K562 (cell line): ENCODE results near the gene ASPHD1. TPM values are rescaled to one million over a fixed set of nuclear protein-coding genes. Genes with fewer than 3 reads are reported as not detected.
A peak's percentile ranks its signal among the peaks of the same experiment; 100 is the strongest.

Experiments used
- ATAC-seq: fragments of 200-7000 bp; cut with Tn5 transposase; 3 replicates; pipeline ENCODE4 v1.9.1; 2020; ENCODE audit warnings: moderate library complexity
- BruUV-seq: library from RNA; stranded (reverse); fragments of 400-500 nt; replicated peaks from 2 replicates; lab custom pipeline; 2021; lab: Mats Ljungman, UMichigan
- CTCF ChIA-PET: fragments of 300-600 bp; formaldehyde crosslinking; extraction: SDS; loops from one replicate; lab custom pipeline; 2021; ENCODE audit warnings: low intra/inter-chr PET ratio; lab: Yijun Ruan, JAX
- POLR2A ChIA-PET: fragments of 300-600, 350-650 bp; sonication (Branson Sonifier 250); formaldehyde crosslinking; extraction: SDS; loops from one replicate; lab custom pipeline; 2021; ENCODE audit warnings: antibody characterized with exemption, inconsistent platforms; lab: Yijun Ruan, JAX
- DNase-seq, 4 experiments: peaks; one replicate each; pipeline versions ENCODE4 v3.0.0 to v3.0.0-alpha.2; 2011 to 2018; ENCODE audit warnings: low spot score in 3 of 4, mixed read lengths in 3 of 4; ENCODE audit errors: extremely low read depth in 1 of 4
- FAIRE-seq: peaks from 2 replicates; lab custom pipeline; 2011; peaks lifted over from hg19 to GRCh38; lab: Jason Lieb, UNC
- H2AFZ ChIP-seq: 2 replicates; pipeline ENCODE4 v1.6.0; 2011; ENCODE audit warnings: low read depth, low read length, control low read depth, inconsistent platforms
- H3K27ac ChIP-seq: fragments of 200-600 bp; 3 replicates; pipeline ENCODE4 v1.8.0; 2011; ENCODE audit warnings: low read depth, mild to moderate bottlenecking, control low read depth, inconsistent platforms, low read length, moderate library complexity, mixed read lengths; ENCODE audit errors: extremely low read depth
- H3K27me3 ChIP-seq, 2 experiments: fragments of 300-600 bp in 1 of 2; 2 replicates in 1 of 2; 3 replicates in 1 of 2; pipeline versions ENCODE4 v1.6.0 to v1.8.0; 2011; ENCODE audit warnings: inconsistent platforms in 2 of 2, low read length in 2 of 2, mild to moderate bottlenecking in 1 of 2, mixed read lengths in 1 of 2, moderate library complexity in 1 of 2; ENCODE audit not compliant: control insufficient read depth in 2 of 2, insufficient read depth in 2 of 2
- H3K36me3 ChIP-seq: fragments of 300-600 bp; 3 replicates; pipeline ENCODE4 v1.8.0; 2011; ENCODE audit warnings: mild to moderate bottlenecking, low read length, inconsistent platforms; ENCODE audit not compliant: control insufficient read depth, insufficient read depth
- H3K4me1 ChIP-seq, 2 experiments: fragments of 200-600 bp in 1 of 2; replicated peaks in 1 of 2; 2 replicates in 1 of 2; 3 replicates in 1 of 2; pipeline versions ENCODE4 v1.5.1 to v1.8.0; 2011; ENCODE audit warnings: inconsistent platforms in 2 of 2, low read length in 2 of 2, mild to moderate bottlenecking in 1 of 2, mixed read lengths in 1 of 2, moderate library complexity in 1 of 2; ENCODE audit not compliant: control insufficient read depth in 2 of 2, insufficient read depth in 2 of 2
- H3K4me2 ChIP-seq: 2 replicates; pipeline ENCODE4 v1.6.1; 2011; ENCODE audit warnings: low read length, control low read depth, inconsistent platforms, mixed read lengths; ENCODE audit not compliant: insufficient read depth
- H3K4me3 ChIP-seq: fragments of 200-600 bp; sonication (generic), shearing (Covaris generic); 2 replicates; pipeline ENCODE4 v1.5.1; 2016; ENCODE audit warnings: control low read depth, inconsistent platforms
- H3K79me2 ChIP-seq: fragments of 200-600 bp; 3 replicates; pipeline ENCODE4 v1.8.0; 2011; ENCODE audit warnings: low read length, inconsistent platforms; ENCODE audit not compliant: control insufficient read depth, insufficient read depth
- H3K9ac ChIP-seq, 2 experiments: 2 replicates each; pipeline versions ENCODE4 v1.6.0 to v1.6.1; 2011; ENCODE audit warnings: low read depth in 2 of 2, low read length in 2 of 2, control low read depth in 1 of 2, inconsistent platforms in 1 of 2, mild to moderate bottlenecking in 1 of 2, mixed read lengths in 1 of 2; ENCODE audit not compliant: insufficient read depth in 1 of 2
- H3K9me1 ChIP-seq: one replicate; pipeline ENCODE4 v1.6.0; 2011; ENCODE audit warnings: inconsistent platforms, mild to moderate bottlenecking, low read length, moderate library complexity; ENCODE audit not compliant: control insufficient read depth, insufficient read depth
- H3K9me3 ChIP-seq: replicated peaks from 2 replicates; pipeline ENCODE4 v1.5.1; 2011; ENCODE audit warnings: low read depth, low read length, inconsistent platforms; ENCODE audit not compliant: control insufficient read depth, insufficient read depth
- H4K20me1 ChIP-seq: replicated peaks from 2 replicates; pipeline ENCODE4 v1.6.1; 2011; ENCODE audit warnings: low read length, inconsistent platforms, mixed read lengths; ENCODE audit not compliant: control insufficient read depth, insufficient read depth
- ILK ChIP-seq: fragments of 450-650 bp; IDR thresholded peaks from 2 replicates; pipeline ENCODE4 v1.6.1; 2016; ENCODE audit warnings: missing genetic modification characterization, low read depth, mild to moderate bottlenecking, missing compliant biosample characterization, moderate library complexity, borderline replicate concordance
- KAT8 ChIP-seq: fragments of 450-650 bp; IDR thresholded peaks from 2 replicates; pipeline ENCODE4 v1.6.1; 2016; ENCODE audit warnings: low read depth, mild to moderate bottlenecking
- MIER1 ChIP-seq: fragments of 450-650 bp; IDR thresholded peaks from 2 replicates; pipeline ENCODE4 v1.6.1; 2016; ENCODE audit warnings: antibody characterized with exemption, mild to moderate bottlenecking, low read depth
- RAD21 ChIP-seq, 2 experiments: fragments of 250-450 bp in 1 of 2; fragments of 450-650 bp in 1 of 2; sonication (Bioruptor Pico) in 1 of 2; formaldehyde crosslinking in 1 of 2; IDR thresholded peaks in 1 of 2; conservative IDR thresholded peaks in 1 of 2; 2 replicates each; pipeline versions ENCODE4 v1.4.0 to v1.8.0; 2020 to 2022; ENCODE audit warnings: mild to moderate bottlenecking in 2 of 2, moderate library complexity in 1 of 2
- SMARCC2 ChIP-seq: fragments of 450-650 bp; IDR thresholded peaks from 2 replicates; pipeline ENCODE4 v1.6.1; 2017; ENCODE audit warnings: antibody characterized with exemption, moderate library complexity, mild to moderate bottlenecking, low read depth
- U2AF1 ChIP-seq: fragments of 200-400 bp; formaldehyde crosslinking; optimal IDR thresholded peaks from 2 replicates; pipeline ENCODE3; 2017; ENCODE audit warnings: mild to moderate bottlenecking, low read depth, low read length, moderate library complexity
- ZKSCAN3 ChIP-seq: fragments of 250-450 bp; sonication (Bioruptor Pico); IDR thresholded peaks from 2 replicates; pipeline ENCODE4 v1.4.0; 2020
- ZNF239 ChIP-seq: fragments of 250-450 bp; sonication (Bioruptor Pico); IDR thresholded peaks from 2 replicates; pipeline ENCODE4 v1.4.0; 2020; ENCODE audit warnings: mild to moderate bottlenecking
- ZNF57 ChIP-seq: fragments of 450-650 bp; formaldehyde crosslinking; IDR thresholded peaks from 2 replicates; pipeline ENCODE4 v1.4.0; 2020; ENCODE audit warnings: mild to moderate bottlenecking, moderate library complexity
- ZNF586 ChIP-seq: fragments of 450-650 bp; formaldehyde crosslinking; conservative IDR thresholded peaks from 2 replicates; pipeline ENCODE4 v1.4.0; 2020; ENCODE audit warnings: mild to moderate bottlenecking, moderate library complexity
- WGBS: fragments of 100-300 bp; shearing (Covaris generic); methylation state at CpG from one replicate; pipeline ENCODE4 v1.1.6; 2016; ENCODE audit warnings: low coverage, mixed read lengths; ENCODE audit not compliant: insufficient coverage; ENCODE audit errors: missing lambda C conversion rate; 5-methylcytosine and 5-hydroxymethylcytosine counted together
- in situ Hi-C: fragments of 300-500 bp; cut with MboI; formaldehyde crosslinking; loops from 4 replicates; pipeline ENCODE4 v1.15.0; 2018; ENCODE audit warnings: inconsistent platforms, mixed read lengths
- intact Hi-C: fragments of 100-400 bp; cut with micrococcal nuclease; formaldehyde crosslinking; loops from 2 replicates; pipeline ENCODE4 v1.14.2; 2022
- polyA plus RNA-seq, 8 experiments: library from polyadenylated mRNA; depleted of rRNA in 4 of 8; stranded (reverse) in 5 of 8; unstranded in 3 of 8; fragments of >200 nt; fragmentation: Nextera tagmentation in 2 of 8; fragmentation: Illumina TruSeq in 1 of 8; extraction: Ambion mirVana in 2 of 8; extraction: Trizol in 1 of 8; gene quantifications; 2 replicates each; pipeline versions ENCODE4 v1.2.1 to v1.2.3, GENCODE V29; 2011 to 2014; ENCODE audit warnings: inconsistent platforms in 1 of 8, missing spikeins in 1 of 8
- total RNA-seq, 7 experiments: library from RNA; depleted of rRNA in 6 of 7; stranded (reverse); fragments of >200 nt in 6 of 7; fragmentation: Illumina TruSeq in 2 of 7; extraction: Trizol in 2 of 7; gene quantifications; 2 replicates each; pipeline versions ENCODE4 v1.2.1 to v1.2.3, GENCODE V29; 2011 to 2021; ENCODE audit warnings: low replicate concordance in 1 of 7
- TF ChIP-seq, protein P1 (sequence below): sonication (generic); formaldehyde crosslinking; IDR thresholded peaks from 2 replicates; pipeline ENCODE4 v1.8.0; 2022; ENCODE audit warnings: missing genetic modification reagents, mild to moderate bottlenecking, borderline replicate concordance

Gene ASPHD1
- total and polyA plus RNA-seq, 9 of the 15 experiments (the other 6 are each of a cell fraction or from before 2014, with no cell fraction given), result 0.03 to 0.70 (median 0.24) TPM; not detected in 5

DNA sequence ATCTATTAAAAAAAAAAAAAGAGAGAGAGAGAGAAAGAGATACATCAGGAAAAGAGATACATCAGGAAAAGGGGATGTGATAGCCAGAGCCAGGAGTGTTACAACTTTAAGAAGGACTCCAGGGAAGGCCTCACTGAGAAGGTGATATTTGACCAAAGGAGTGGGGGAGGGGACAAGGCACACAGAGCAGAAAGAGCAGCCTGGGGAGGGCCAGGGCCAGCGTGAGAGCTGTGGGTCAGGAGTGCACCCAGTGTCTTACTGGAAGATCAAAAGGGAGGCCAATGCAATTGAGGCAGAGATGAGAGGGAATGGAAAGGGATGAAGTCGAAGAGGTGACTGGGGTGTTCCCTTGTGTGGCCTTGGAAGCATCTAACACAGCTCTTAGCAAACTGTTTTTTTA lies 7.7 kb downstream of the ASPHD1 start:
- intact Hi-C loops, result no loop called here
- H3K9ac ChIP-seq, result peak overlapping the region in 1 of 2 experiments; percentile 68; a peak in 1 of 4 replicates
- 36% methylated on average over 2 of the region's 2 CpGs for WGBS
- no peak overlapping the region for H3K27ac ChIP-seq
- 0 out of 5 replicates have a peak, but pooled peaks cover 0 to 2% of the 10 kb centered on the region in 2 experiments for H3K27me3 ChIP-seq
- ChIA-PET CTCF (no interaction called here), POLR2A (interaction anchor here (0.6 to 0.9 kb wide), 3 partner anchors 65 to 159 kb away, joined by 3 read pairs; partner anchors contain the start of gene TAOK2)
- no peaks in the 10 kb centered on the region for H3K36me3 ChIP-seq
- in situ Hi-C loops, result no loop called here
- no peaks in the 10 kb centered on the region for H3K9me3 ChIP-seq
- BruUV-seq, result no TSS peak
- no peak overlapping the region for H3K4me2 ChIP-seq
- ATAC-seq (no peak), FAIRE-seq (no peak), DNase-seq (no peak)
- H3K4me1 ChIP-seq, result peaks cover 0 to 19% of the 10 kb centered on the region in 2 experiments; a peak in 2 of 5 replicates
- no peaks in the 10 kb centered on the region for H4K20me1 ChIP-seq
- H3K4me3 ChIP-seq, result no peak overlapping the region
- no peak overlapping the region for H2AFZ ChIP-seq
- no peaks in the 10 kb centered on the region for H3K79me2 ChIP-seq
- no peaks in the 10 kb centered on the region for H3K9me1 ChIP-seq
- no peak for TF ChIP-seq ILK (tag)
- TF ChIP-seq U2AF1, result no peak
- TF ChIP-seq KAT8, result no peak
- TF ChIP-seq, protein P1, sequence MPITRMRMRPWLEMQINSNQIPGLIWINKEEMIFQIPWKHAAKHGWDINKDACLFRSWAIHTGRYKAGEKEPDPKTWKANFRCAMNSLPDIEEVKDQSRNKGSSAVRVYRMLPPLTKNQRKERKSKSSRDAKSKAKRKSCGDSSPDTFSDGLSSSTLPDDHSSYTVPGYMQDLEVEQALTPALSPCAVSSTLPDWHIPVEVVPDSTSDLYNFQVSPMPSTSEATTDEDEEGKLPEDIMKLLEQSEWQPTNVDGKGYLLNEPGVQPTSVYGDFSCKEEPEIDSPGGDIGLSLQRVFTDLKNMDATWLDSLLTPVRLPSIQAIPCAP (CRISPR knock-in tag), result no peak
- TF ChIP-seq MIER1, result no peak
- no peak for TF ChIP-seq ZNF586
- TF ChIP-seq SMARCC2, result no peak
- no peak for TF ChIP-seq ZNF239
- no peak for TF ChIP-seq ZKSCAN3 (CRISPR knock-in tag)
- no peak for TF ChIP-seq RAD21 (CRISPR knock-in tag; conservative IDR thresholded peaks at IDR 0.05 in 1 of 2, IDR thresholded peaks at IDR 0.05 in 1 of 2)
- TF ChIP-seq ZNF57 (CRISPR knock-in tag), result no peak
